HEK293 (cell line): ENCODE measurements around the gene KCNMA1.

Experiments
- CTCF ChIA-PET: fragments of 350-600 bp; formaldehyde crosslinking; extraction: SDS; loops from one replicate; lab custom pipeline; 2021; ENCODE audit warnings: antibody characterized with exemption; lab: Yijun Ruan, JAX
- POLR2A ChIA-PET: fragments of 300-600 bp; formaldehyde crosslinking; extraction: SDS; loops from one replicate; lab custom pipeline; 2020; ENCODE audit warnings: antibody characterized with exemption, inconsistent platforms; lab: Yijun Ruan, JAX
- H3K27ac ChIP-seq: fragments of 200-500 bp; sonication (Bioruptor generic); 2 replicates; pipeline ENCODE4 v1.5.1; 2014; ENCODE audit warnings: low read depth, low read length, control low read depth, inconsistent platforms; ENCODE audit errors: extremely low read depth
- H3K36me3 ChIP-seq, 2 experiments: fragments of 200-500 bp in 1 of 2; sonication (Bioruptor generic) in 1 of 2; 1 replicate in 1 of 2; 2 replicates in 1 of 2; pipeline ENCODE4 v1.5.1; 2014 to 2017; ENCODE audit warnings: inconsistent platforms in 2 of 2, low read length in 2 of 2; ENCODE audit not compliant: control insufficient read depth in 2 of 2, insufficient read depth in 1 of 2
- H3K4me1 ChIP-seq: fragments of 200-500 bp; sonication (Bioruptor generic); 2 replicates; pipeline ENCODE4 v1.5.1; 2014; ENCODE audit warnings: mild to moderate bottlenecking, low read length, inconsistent platforms; ENCODE audit not compliant: control insufficient read depth, insufficient read depth
- H3K4me3 ChIP-seq: 2 replicates; pipeline ENCODE4 v1.5.1; 2011; ENCODE audit warnings: low read depth, mild to moderate bottlenecking, control low read depth, low read length, moderate library complexity
- H3K9me3 ChIP-seq: fragments of 200-500 bp; sonication (Bioruptor generic); 2 replicates; pipeline ENCODE4 v1.5.1; 2014; ENCODE audit warnings: low read depth, low read length, inconsistent platforms; ENCODE audit not compliant: control insufficient read depth, insufficient read depth
- HOXA7 ChIP-seq: sonication (generic); formaldehyde crosslinking; IDR thresholded peaks from 2 replicates; pipeline ENCODE4 v1.8.1; 2022; ENCODE audit warnings: missing genetic modification reagents, borderline replicate concordance
- KLF1 ChIP-seq: fragments of 450-650 bp; formaldehyde crosslinking; IDR thresholded peaks from 2 replicates; pipeline ENCODE4 v1.5.1; 2016; ENCODE audit warnings: missing biosample characterization, missing genetic modification characterization
- KLF7 ChIP-seq: fragments of 450-650 bp; formaldehyde crosslinking; IDR thresholded peaks from 2 replicates; pipeline ENCODE4 v1.5.1; 2016; ENCODE audit warnings: missing biosample characterization, missing genetic modification characterization, borderline replicate concordance
- OVOL3 ChIP-seq: fragments of 450-650 bp; formaldehyde crosslinking; IDR thresholded peaks from 2 replicates; pipeline ENCODE4 v1.5.1; 2016; ENCODE audit warnings: missing biosample characterization, missing genetic modification characterization
- ZBTB17 ChIP-seq: fragments of 450-650 bp; formaldehyde crosslinking; IDR thresholded peaks from 2 replicates; pipeline ENCODE4 v1.5.1; 2016; ENCODE audit warnings: missing biosample characterization, missing genetic modification characterization
- ZNF157 ChIP-seq: fragments of 450-650 bp; formaldehyde crosslinking; IDR thresholded peaks from 2 replicates; pipeline ENCODE4 v1.5.1; 2016; ENCODE audit warnings: missing biosample characterization, missing genetic modification characterization
- ZNF169 ChIP-seq: fragments of 450-650 bp; formaldehyde crosslinking; IDR thresholded peaks from 2 replicates; pipeline ENCODE4 v1.5.1; 2016; ENCODE audit warnings: missing biosample characterization, missing genetic modification characterization
- ZNF221 ChIP-seq: fragments of 450-650 bp; formaldehyde crosslinking; IDR thresholded peaks from 2 replicates; pipeline ENCODE4 v1.5.1; 2017; ENCODE audit warnings: missing biosample characterization, missing genetic modification characterization, borderline replicate concordance
- ZNF248 ChIP-seq: fragments of 450-650 bp; formaldehyde crosslinking; IDR thresholded peaks from 2 replicates; pipeline ENCODE4 v1.5.1; 2017; ENCODE audit warnings: missing biosample characterization, missing genetic modification characterization
- ZNF311 ChIP-seq: fragments of 450-650 bp; formaldehyde crosslinking; IDR thresholded peaks from 2 replicates; pipeline ENCODE4 v1.5.1; 2017; ENCODE audit warnings: missing biosample characterization, missing genetic modification characterization, borderline replicate concordance
- ZNF510 ChIP-seq: fragments of 450-650 bp; formaldehyde crosslinking; IDR thresholded peaks from 2 replicates; pipeline ENCODE4 v1.5.1; 2018; ENCODE audit warnings: mild to moderate bottlenecking, missing genetic modification characterization, missing biosample characterization; ENCODE audit not compliant: insufficient replicate concordance
- ZNF600 ChIP-seq: fragments of 450-650 bp; formaldehyde crosslinking; IDR thresholded peaks from 2 replicates; pipeline ENCODE4 v1.5.1; 2016; ENCODE audit warnings: missing biosample characterization, missing genetic modification characterization
- ZNF626 ChIP-seq: fragments of 450-650 bp; sonication (Bioruptor Pico); formaldehyde crosslinking; IDR thresholded peaks from 2 replicates; pipeline ENCODE4 v1.5.1; 2018; ENCODE audit warnings: missing biosample characterization, missing genetic modification characterization, inconsistent platforms
- ZNF629 ChIP-seq: fragments of 450-650 bp; formaldehyde crosslinking; IDR thresholded peaks from 2 replicates; pipeline ENCODE4 v1.5.1; 2017; ENCODE audit warnings: missing biosample characterization, missing genetic modification characterization
- ZNF670 ChIP-seq: fragments of 450-650 bp; formaldehyde crosslinking; IDR thresholded peaks from 2 replicates; pipeline ENCODE4 v1.5.1; 2016; ENCODE audit warnings: missing biosample characterization, missing genetic modification characterization, low read depth
- ZNF701 ChIP-seq: fragments of 450-650 bp; formaldehyde crosslinking; IDR thresholded peaks from 2 replicates; pipeline ENCODE4 v1.5.1; 2016; ENCODE audit warnings: missing biosample characterization, missing genetic modification characterization
- ZNF747 ChIP-seq: fragments of 450-650 bp; formaldehyde crosslinking; IDR thresholded peaks from 2 replicates; pipeline ENCODE4 v1.5.1; 2016; ENCODE audit warnings: missing biosample characterization, missing genetic modification characterization
- ZNF785 ChIP-seq: fragments of 450-650 bp; formaldehyde crosslinking; IDR thresholded peaks from 2 replicates; pipeline ENCODE4 v1.5.1; 2016; ENCODE audit warnings: missing biosample characterization, missing genetic modification characterization
- ZNF791 ChIP-seq: fragments of 450-650 bp; formaldehyde crosslinking; IDR thresholded peaks from 2 replicates; pipeline ENCODE4 v1.5.1; 2016; ENCODE audit warnings: missing biosample characterization, missing genetic modification characterization
- TF ChIP-seq, protein P1 (sequence below): fragments of 450-650 bp; formaldehyde crosslinking; conservative IDR thresholded peaks from 2 replicates; pipeline ENCODE4 v1.5.1; 2016; ENCODE audit warnings: low read depth, missing biosample characterization, missing genetic modification characterization
- TF ChIP-seq, protein P2 (sequence below): fragments of 450-650 bp; formaldehyde crosslinking; IDR thresholded peaks from 2 replicates; pipeline ENCODE4 v1.5.1; 2016; ENCODE audit warnings: missing biosample characterization, missing genetic modification characterization
- TF ChIP-seq, protein P3 (sequence below): fragments of 450-650 bp; formaldehyde crosslinking; IDR thresholded peaks from 2 replicates; pipeline ENCODE4 v1.5.1; 2016; ENCODE audit warnings: missing biosample characterization, missing genetic modification characterization, borderline replicate concordance
- TF ChIP-seq, protein P4 (sequence below): fragments of 450-650 bp; formaldehyde crosslinking; IDR thresholded peaks from 2 replicates; pipeline ENCODE4 v1.5.1; 2016; ENCODE audit warnings: missing biosample characterization, missing genetic modification characterization

The KCNMA1 gene

DNA sequence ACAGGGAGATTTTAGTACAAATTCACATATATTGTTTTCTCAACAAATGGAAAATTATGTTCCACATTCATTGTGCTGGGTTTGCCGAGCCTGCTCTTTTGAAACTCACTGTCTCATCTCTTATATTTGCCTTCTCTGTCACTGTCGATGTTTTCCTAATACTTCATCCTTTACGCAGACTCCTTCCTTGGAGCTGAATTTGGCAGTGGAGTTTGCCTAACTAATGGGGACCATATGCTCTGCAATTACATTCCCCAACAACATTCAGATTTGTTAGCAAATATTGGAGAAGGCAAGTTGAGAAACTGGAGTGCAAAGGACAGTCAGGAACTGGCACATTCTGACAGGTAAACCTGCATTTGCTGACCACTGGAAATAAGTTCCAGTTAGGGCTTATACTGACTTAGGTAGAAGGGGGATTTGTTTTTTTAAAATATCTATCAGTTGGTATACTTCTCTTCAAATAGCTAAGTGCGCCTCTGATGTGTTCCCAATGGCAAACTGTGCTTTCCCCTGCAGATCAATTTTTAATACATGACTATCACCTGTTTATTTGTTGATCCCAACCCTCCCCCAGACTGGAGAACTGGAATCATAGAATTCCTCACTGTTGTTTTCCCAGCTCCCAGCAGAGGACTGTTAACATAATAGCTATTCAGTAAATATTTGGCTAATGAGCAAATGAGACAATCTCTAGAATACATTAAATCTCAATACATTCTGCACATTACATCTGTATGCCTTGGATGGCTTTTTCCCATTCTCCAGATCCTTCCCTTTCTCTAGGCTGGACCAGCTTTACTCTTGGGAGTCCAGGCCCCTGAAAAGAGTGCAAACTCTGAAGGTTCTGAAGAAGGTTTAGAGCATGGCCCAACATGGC, 769.3 kb downstream of the KCNMA1 start:
- Histone ChIP-seq H3K4me3 (no peak overlapping the region), H3K36me3 (no peaks in the 10 kb centered on the region), H3K4me1 (no peaks in the 10 kb centered on the region), H3K9me3 (no peaks in the 10 kb centered on the region), H3K27ac (no peak overlapping the region)
- CTCF ChIA-PET, result interaction anchor here (0.7 kb wide), 1 partner anchor 388 kb away, joined by 4 read pairs; no protein-coding TSS in a partner anchor
- TF ChIP-seq ZNF701 (tag by site-specific recombination), result no peak
- no peak for TF ChIP-seq ZNF626
- no peak for TF ChIP-seq KLF1 (tag by site-specific recombination)
- TF ChIP-seq, protein P1, sequence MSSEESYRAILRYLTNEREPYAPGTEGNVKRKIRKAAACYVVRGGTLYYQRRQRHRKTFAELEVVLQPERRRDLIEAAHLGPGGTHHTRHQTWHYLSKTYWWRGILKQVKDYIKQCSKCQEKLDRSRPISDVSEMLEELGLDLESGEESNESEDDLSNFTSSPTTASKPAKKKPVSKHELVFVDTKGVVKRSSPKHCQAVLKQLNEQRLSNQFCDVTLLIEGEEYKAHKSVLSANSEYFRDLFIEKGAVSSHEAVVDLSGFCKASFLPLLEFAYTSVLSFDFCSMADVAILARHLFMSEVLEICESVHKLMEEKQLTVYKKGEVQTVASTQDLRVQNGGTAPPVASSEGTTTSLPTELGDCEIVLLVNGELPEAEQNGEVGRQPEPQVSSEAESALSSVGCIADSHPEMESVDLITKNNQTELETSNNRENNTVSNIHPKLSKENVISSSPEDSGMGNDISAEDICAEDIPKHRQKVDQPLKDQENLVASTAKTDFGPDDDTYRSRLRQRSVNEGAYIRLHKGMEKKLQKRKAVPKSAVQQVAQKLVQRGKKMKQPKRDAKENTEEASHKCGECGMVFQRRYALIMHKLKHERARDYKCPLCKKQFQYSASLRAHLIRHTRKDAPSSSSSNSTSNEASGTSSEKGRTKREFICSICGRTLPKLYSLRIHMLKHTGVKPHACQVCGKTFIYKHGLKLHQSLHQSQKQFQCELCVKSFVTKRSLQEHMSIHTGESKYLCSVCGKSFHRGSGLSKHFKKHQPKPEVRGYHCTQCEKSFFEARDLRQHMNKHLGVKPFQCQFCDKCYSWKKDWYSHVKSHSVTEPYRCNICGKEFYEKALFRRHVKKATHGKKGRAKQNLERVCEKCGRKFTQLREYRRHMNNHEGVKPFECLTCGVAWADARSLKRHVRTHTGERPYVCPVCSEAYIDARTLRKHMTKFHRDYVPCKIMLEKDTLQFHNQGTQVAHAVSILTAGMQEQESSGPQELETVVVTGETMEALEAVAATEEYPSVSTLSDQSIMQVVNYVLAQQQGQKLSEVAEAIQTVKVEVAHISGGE, result no peak
- TF ChIP-seq ZNF670, result no peak
- no peak for TF ChIP-seq ZNF311 (tag by site-specific recombination)
- TF ChIP-seq, protein P2, sequence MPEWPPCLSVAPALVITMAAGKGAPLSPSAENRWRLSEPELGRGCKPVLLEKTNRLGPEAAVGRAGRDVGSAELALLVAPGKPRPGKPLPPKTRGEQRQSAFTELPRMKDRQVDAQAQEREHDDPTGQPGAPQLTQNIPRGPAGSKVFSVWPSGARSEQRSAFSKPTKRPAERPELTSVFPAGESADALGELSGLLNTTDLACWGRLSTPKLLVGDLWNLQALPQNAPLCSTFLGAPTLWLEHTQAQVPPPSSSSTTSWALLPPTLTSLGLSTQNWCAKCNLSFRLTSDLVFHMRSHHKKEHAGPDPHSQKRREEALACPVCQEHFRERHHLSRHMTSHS (tag by site-specific recombination), result no peak
- no peak for TF ChIP-seq ZNF221 (tag by site-specific recombination)
- TF ChIP-seq ZNF157, result no peak
- no peak for TF ChIP-seq KLF7
- TF ChIP-seq, protein P3, sequence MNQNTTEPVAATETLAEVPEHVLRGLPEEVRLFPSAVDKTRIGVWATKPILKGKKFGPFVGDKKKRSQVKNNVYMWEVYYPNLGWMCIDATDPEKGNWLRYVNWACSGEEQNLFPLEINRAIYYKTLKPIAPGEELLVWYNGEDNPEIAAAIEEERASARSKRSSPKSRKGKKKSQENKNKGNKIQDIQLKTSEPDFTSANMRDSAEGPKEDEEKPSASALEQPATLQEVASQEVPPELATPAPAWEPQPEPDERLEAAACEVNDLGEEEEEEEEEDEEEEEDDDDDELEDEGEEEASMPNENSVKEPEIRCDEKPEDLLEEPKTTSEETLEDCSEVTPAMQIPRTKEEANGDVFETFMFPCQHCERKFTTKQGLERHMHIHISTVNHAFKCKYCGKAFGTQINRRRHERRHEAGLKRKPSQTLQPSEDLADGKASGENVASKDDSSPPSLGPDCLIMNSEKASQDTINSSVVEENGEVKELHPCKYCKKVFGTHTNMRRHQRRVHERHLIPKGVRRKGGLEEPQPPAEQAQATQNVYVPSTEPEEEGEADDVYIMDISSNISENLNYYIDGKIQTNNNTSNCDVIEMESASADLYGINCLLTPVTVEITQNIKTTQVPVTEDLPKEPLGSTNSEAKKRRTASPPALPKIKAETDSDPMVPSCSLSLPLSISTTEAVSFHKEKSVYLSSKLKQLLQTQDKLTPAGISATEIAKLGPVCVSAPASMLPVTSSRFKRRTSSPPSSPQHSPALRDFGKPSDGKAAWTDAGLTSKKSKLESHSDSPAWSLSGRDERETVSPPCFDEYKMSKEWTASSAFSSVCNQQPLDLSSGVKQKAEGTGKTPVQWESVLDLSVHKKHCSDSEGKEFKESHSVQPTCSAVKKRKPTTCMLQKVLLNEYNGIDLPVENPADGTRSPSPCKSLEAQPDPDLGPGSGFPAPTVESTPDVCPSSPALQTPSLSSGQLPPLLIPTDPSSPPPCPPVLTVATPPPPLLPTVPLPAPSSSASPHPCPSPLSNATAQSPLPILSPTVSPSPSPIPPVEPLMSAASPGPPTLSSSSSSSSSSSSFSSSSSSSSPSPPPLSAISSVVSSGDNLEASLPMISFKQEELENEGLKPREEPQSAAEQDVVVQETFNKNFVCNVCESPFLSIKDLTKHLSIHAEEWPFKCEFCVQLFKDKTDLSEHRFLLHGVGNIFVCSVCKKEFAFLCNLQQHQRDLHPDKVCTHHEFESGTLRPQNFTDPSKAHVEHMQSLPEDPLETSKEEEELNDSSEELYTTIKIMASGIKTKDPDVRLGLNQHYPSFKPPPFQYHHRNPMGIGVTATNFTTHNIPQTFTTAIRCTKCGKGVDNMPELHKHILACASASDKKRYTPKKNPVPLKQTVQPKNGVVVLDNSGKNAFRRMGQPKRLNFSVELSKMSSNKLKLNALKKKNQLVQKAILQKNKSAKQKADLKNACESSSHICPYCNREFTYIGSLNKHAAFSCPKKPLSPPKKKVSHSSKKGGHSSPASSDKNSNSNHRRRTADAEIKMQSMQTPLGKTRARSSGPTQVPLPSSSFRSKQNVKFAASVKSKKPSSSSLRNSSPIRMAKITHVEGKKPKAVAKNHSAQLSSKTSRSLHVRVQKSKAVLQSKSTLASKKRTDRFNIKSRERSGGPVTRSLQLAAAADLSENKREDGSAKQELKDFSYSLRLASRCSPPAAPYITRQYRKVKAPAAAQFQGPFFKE (tag by site-specific recombination), result no peak
- POLR2A ChIA-PET, result no interaction called here

DNA sequence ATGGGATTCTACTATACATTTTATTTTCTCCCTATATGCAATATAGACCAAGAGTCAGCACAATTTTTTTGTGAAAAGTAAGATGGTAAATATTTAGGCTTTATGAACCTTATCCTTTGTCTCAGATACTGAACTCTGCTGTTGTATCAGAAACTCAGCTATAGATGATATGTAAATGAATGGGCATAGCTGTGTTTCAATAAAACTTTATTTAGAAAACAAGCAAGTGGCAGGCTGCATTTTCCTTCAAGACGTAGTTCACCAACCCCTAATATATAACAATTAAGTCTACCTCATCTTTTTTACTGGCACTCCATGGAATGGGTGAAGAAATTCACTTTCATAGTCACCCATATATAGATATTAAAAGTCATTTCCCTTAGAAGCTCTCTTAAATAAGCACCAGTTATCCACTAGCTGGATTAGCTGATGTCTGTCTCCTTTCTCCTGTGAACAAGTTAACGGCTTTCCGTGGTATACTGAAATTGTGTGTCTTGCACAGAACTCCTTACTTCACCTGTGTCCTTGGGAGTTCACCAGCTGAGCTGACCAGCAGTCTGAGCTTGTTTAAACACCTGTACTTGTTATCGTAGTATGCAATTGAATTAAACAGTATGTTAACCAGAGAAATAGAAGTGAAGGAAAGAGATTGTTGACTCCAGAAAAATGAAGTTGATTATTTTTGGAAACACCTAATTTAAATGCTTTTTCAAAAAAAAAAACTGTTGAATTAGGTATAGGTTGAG, 770.6 kb downstream of the KCNMA1 start:
- ChIA-PET POLR2A (no interaction called here), CTCF (interaction anchor here (0.7 to 1.6 kb wide), 2 partner anchors 36 to 386 kb away, joined by 4 to 6 read pairs; no protein-coding TSS in a partner anchor)
- Histone ChIP-seq H3K4me3 (no peak overlapping the region), H3K27ac (no peak overlapping the region), H3K36me3 (no peaks in the 10 kb centered on the region), H3K9me3 (no peaks in the 10 kb centered on the region), H3K4me1 (no peaks in the 10 kb centered on the region)
- no peak for TF ChIP-seq ZNF510 (tag by site-specific recombination)
- TF ChIP-seq ZNF785, result no peak
- no peak for TF ChIP-seq ZNF600
- no peak for TF ChIP-seq ZNF747
- TF ChIP-seq, protein P4, sequence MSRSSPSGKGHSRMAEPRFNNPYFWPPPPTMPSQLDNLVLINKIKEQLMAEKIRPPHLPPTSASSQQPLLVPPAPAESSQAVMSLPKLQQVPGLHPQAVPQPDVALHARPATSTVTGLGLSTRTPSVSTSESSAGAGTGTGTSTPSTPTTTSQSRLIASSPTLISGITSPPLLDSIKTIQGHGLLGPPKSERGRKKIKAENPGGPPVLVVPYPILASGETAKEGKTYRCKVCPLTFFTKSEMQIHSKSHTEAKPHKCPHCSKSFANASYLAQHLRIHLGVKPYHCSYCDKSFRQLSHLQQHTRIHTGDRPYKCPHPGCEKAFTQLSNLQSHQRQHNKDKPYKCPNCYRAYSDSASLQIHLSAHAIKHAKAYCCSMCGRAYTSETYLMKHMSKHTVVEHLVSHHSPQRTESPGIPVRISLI (tag by site-specific recombination), result no peak
- TF ChIP-seq ZNF169 (tag by site-specific recombination), result no peak
- no peak for TF ChIP-seq ZNF629
- no peak for TF ChIP-seq ZNF626
- TF ChIP-seq ZNF248, result no peak
- TF ChIP-seq OVOL3 (tag by site-specific recombination), result no peak
- TF ChIP-seq ZBTB17 (tag by site-specific recombination), result no peak
- no peak for TF ChIP-seq HOXA7 (CRISPR knock-in tag)
- TF ChIP-seq ZNF791 (tag by site-specific recombination), result no peak
